CD8-positive, alpha-beta memory T cell (primary cell): ENCODE results near the gene TBC1D4. TPM values are rescaled to one million over a fixed set of nuclear protein-coding genes. Genes with fewer than 3 reads are reported as not detected.
A peak's percentile ranks its signal among the peaks of the same experiment; 100 is the strongest.

Experiments used
- CTCF ChIA-PET: fragments of 350-600 bp; sonication (Branson Sonifier 250); formaldehyde crosslinking; loops from one replicate; lab custom pipeline; 2021; ENCODE audit warnings: antibody characterized with exemption; lab: Charles Lee
- POLR2A ChIA-PET: fragments of 350-600 bp; sonication (Branson Sonifier 250); formaldehyde crosslinking; loops from one replicate; lab custom pipeline; 2021; ENCODE audit warnings: antibody characterized with exemption; lab: Charles Lee
- DNase-seq, 5 donors: peaks; one replicate each; pipeline versions ENCODE4 v3.0.0 to v3.0.0-alpha.2; 2020 to 2022; ENCODE audit warnings: mixed read lengths in 1 of 5
- H3K27ac ChIP-seq: one replicate; pipeline ENCODE4 v1.7.0; 2013; ENCODE audit warnings: low read depth, mild to moderate bottlenecking, low read length, moderate library complexity
- H3K27me3 ChIP-seq: 2 replicates; pipeline ENCODE4 v1.7.0; 2013; ENCODE audit warnings: low read length, mild to moderate bottlenecking; ENCODE audit not compliant: insufficient read depth, poor library complexity, severe bottlenecking
- H3K36me3 ChIP-seq: 2 replicates; pipeline ENCODE4 v1.7.0; 2013; ENCODE audit warnings: mild to moderate bottlenecking, low read length, moderate library complexity; ENCODE audit not compliant: insufficient read depth
- H3K4me1 ChIP-seq: 2 replicates; pipeline ENCODE4 v1.7.0; 2013; ENCODE audit warnings: mild to moderate bottlenecking, low read length, moderate library complexity; ENCODE audit not compliant: insufficient read depth
- H3K4me3 ChIP-seq: 2 replicates; pipeline ENCODE4 v1.7.0; 2013; ENCODE audit warnings: mild to moderate bottlenecking, low read length
- H3K9me3 ChIP-seq: 2 replicates; pipeline ENCODE4 v1.7.0; 2013; ENCODE audit warnings: mild to moderate bottlenecking, low read length
- H3K27ac Mint-ChIP-seq, 8 donors: one replicate each; pipeline ENCODE4 v1.8.0; 2020 to 2021; ENCODE audit warnings: mixed read lengths in 8 of 8, mild to moderate bottlenecking in 6 of 8, inconsistent platforms in 3 of 8, moderate library complexity in 3 of 8
- H3K27me3 Mint-ChIP-seq, 2 donors: one replicate each; pipeline ENCODE4 v1.8.0; 2020 to 2021; ENCODE audit warnings: mixed read lengths in 2 of 2, mild to moderate bottlenecking in 1 of 2, moderate library complexity in 1 of 2
- H3K36me3 Mint-ChIP-seq, 3 donors: one replicate each; pipeline ENCODE4 v1.8.0; 2020 to 2021; ENCODE audit warnings: mixed read lengths in 3 of 3, inconsistent platforms in 1 of 3, mild to moderate bottlenecking in 1 of 3
- H3K4me1 Mint-ChIP-seq, 3 donors: one replicate each; pipeline ENCODE4 v1.8.0; 2020 to 2021; ENCODE audit warnings: mixed read lengths in 3 of 3, inconsistent platforms in 1 of 3, mild to moderate bottlenecking in 1 of 3
- H3K4me3 Mint-ChIP-seq, 7 donors: one replicate each; pipeline ENCODE4 v1.8.0; 2020 to 2021; ENCODE audit warnings: mixed read lengths in 7 of 7, mild to moderate bottlenecking in 6 of 7, moderate library complexity in 4 of 7, inconsistent platforms in 2 of 7
- H3K9me3 Mint-ChIP-seq, 5 donors: one replicate each; pipeline ENCODE4 v1.8.0; 2020 to 2022; ENCODE audit warnings: mixed read lengths in 5 of 5, mild to moderate bottlenecking in 3 of 5, moderate library complexity in 2 of 5, inconsistent platforms in 1 of 5
- polyA plus RNA-seq: library from polyadenylated mRNA; unstranded; fragments of 300-500 nt; fragmentation: Illumina TruSeq; gene quantifications from one replicate; pipeline ENCODE4 v1.2.3, GENCODE V29; 2021
- total RNA-seq, 2 experiments: library from RNA; stranded (reverse); gene quantifications; one replicate each; pipeline ENCODE4 v1.2.3, GENCODE V29; 2021

TBC1D4 gene
- total and polyA plus RNA-seq, 3 experiments from 2014 or later, result 10.7 to 50.8 (median 45.7) TPM

DNA sequence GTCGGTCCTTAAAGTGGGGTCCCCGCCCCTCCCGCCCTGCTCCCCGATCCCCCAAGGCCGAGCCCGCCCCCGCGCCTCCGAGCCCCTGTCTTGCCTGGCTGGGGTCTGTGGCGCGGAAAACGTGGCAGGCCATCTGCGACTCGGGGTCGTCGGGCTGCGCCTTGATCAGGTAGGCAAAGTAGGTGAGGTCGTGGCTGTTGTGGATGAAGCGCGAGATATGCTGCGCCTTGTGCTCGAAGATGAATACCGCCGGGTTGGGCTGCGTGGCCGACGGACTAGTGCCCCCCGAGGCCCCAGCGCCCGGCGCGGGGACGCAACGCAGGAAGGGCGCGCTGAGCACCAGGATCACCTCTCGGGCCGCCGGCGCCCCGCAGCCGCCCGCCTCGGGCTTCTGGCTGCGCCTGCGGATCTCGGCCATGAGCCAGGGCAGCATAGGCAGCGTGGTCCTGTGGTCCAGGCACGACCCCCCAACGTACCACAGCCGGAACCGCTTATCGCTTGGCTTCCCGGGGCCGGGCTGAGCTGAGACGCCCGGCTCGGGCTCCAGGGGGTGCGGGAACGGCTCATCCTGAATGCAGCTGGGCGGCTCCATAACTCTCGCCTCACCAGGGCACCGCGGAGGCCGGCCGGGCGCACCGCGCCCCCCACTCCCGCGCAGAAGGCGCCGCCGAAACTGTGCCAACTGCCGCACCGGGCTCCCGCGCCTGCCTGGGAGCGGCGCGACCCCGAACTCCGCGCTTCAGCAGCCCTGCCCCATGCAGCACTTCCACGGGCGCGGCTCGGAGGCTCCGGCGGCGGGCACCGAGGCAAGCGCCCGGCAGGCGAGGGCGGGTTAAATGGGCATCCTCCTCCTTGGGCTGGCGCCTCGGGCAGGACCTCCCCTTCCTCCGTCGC, 546 bp downstream of the TBC1D4 start:
- peaks cover 5% of the 10 kb centered on the region for H3K4me1 ChIP-seq
- Mint-ChIP-seq H3K27ac (no peak overlapping the region), H3K36me3 (peaks cover 0 to 3% (median 0%) of the 10 kb centered on the region in 3 donors), H3K9me3 (no peaks in the 10 kb centered on the region), H3K4me3 (peak overlapping the region; percentile 13 to 93 (median 73)), H3K27me3 (peaks cover 58 to 80% of the 10 kb centered on the region in 2 donors), H3K4me1 (peaks cover 11 to 18% (median 18%) of the 10 kb centered on the region in 3 donors)
- peak overlapping the region; percentile 66 for H3K4me3 ChIP-seq
- ChIA-PET CTCF (interaction anchor here (0.9 to 1.6 kb wide), 4 partner anchors 7 to 62 kb away, joined by 3 read pairs; no protein-coding TSS in a partner anchor), POLR2A (no interaction called here)
- H3K36me3 ChIP-seq, result no peaks in the 10 kb centered on the region
- H3K9me3 ChIP-seq, result no peaks in the 10 kb centered on the region
- H3K27ac ChIP-seq, result no peak overlapping the region
- H3K27me3 ChIP-seq, result peaks cover 38% of the 10 kb centered on the region
- peak in 4 of 5 donors; percentile 2 to 46 (median 14) for DNase-seq

DNA sequence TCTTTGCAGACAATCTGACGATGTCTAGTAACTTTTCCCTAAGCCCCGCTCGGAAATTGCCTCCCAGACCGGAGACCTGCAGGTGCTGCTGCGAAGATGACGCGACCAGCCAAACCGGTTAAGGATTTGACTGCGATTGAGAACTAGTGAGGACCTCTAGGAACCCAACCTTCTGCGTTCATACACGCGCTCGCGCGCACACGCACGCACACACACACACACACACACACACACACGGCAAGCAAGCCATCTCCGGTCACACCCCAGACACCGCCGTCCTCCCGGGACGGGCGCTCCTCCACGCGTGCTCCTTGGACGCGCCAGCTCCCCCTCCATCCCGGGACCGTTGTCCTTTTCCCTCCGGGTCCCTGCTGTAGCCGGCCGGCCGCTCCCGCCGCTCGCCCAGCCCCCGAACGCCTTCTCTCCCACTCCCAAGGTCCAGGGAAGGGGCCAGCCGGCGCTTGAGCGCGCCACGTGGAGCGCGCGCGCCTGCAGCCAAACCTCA, 1.2 kb downstream of the TBC1D4 start:
- Histone ChIP-seq H3K9me3 (no peaks in the 10 kb centered on the region), H3K27me3 (peaks cover 34% of the 10 kb centered on the region), H3K4me1 (peaks cover 5% of the 10 kb centered on the region), H3K36me3 (no peaks in the 10 kb centered on the region), H3K4me3 (no peak overlapping the region), H3K27ac (no peak overlapping the region)
- peak overlapping the region in 1 of 8 donors; percentile 39 for H3K27ac Mint-ChIP-seq
- CTCF ChIA-PET, result interaction anchor here (1.6 kb wide), 1 partner anchor 18 kb away, joined by 3 read pairs; no protein-coding TSS in a partner anchor
- H3K4me3 Mint-ChIP-seq, result peak overlapping the region; percentile 57 to 86 (median 80)
- no peaks in the 10 kb centered on the region for H3K9me3 Mint-ChIP-seq
- POLR2A ChIA-PET, result no interaction called here
- H3K27me3 Mint-ChIP-seq, result peaks cover 52 to 73% of the 10 kb centered on the region in 2 donors
- peak in 2 of 5 donors; percentile 1 to 2 for DNase-seq
- H3K4me1 Mint-ChIP-seq, result peaks cover 11 to 18% (median 18%) of the 10 kb centered on the region in 3 donors
- peaks cover 0 to 3% (median 0%) of the 10 kb centered on the region in 3 donors for H3K36me3 Mint-ChIP-seq

DNA sequence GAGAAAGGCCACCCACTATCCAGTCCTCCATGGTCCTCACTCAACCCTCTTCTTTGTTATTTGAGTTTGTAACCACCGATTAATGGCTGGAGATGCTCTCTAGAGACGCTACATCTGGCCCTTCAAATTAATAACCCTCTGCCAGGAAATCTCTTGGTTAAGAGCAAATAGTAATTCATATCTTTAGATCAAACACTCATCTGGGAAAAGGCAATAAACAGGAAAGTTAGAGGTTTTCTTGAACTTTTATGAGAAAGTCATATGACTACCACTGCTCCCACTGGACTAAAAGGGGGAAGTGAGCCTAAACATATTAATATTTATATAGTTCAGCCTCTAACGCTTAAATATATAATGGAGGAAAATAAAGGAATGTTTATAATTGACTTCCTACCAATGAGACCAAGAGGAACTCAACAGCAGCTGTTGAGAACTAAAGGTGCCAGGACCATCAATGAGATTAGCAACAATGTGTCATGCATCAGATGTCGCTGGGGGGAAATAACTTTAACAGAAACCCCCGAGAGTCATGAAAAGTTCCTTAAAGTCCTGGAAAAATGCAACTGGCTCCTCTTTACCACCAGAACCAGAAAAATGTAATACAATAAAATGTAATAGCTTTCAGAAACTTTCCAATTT, 2.7 kb downstream of the TBC1D4 start:
- H3K36me3 Mint-ChIP-seq, result peaks cover 0 to 3% (median 0%) of the 10 kb centered on the region in 3 donors
- Histone ChIP-seq H3K9me3 (no peaks in the 10 kb centered on the region), H3K4me1 (peaks cover 5% of the 10 kb centered on the region), H3K4me3 (no peak overlapping the region), H3K27me3 (peaks cover 29% of the 10 kb centered on the region), H3K27ac (no peak overlapping the region), H3K36me3 (no peaks in the 10 kb centered on the region)
- no peak overlapping the region for H3K27ac Mint-ChIP-seq
- peak overlapping the region in 1 of 7 donors; percentile 30 for H3K4me3 Mint-ChIP-seq
- H3K9me3 Mint-ChIP-seq, result no peaks in the 10 kb centered on the region
- peaks cover 41 to 61% of the 10 kb centered on the region in 2 donors for H3K27me3 Mint-ChIP-seq
- peaks cover 11 to 18% (median 18%) of the 10 kb centered on the region in 3 donors for H3K4me1 Mint-ChIP-seq
- CTCF ChIA-PET, result no interaction called here
- no peak for DNase-seq
- POLR2A ChIA-PET, result no interaction called here

DNA sequence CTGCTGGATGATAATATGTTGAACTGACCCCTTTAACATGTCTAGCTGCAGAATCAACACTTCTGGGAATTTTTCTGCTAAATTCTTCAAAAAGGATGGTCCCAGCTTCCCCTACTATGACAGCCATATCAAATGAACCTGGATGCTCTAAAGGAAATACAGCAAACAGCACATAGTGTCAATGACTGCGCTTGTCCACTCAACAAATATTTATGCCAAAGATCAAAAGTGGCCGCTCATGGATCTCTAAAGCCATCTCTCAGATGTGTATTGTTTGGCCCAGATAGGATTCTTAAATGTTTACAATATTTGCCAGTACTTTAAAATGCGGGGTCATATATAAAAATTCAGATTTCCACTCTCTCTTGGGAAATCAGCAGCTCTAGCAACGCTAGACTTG, 3.3 kb downstream of the TBC1D4 start:
- Histone ChIP-seq H3K9me3 (no peaks in the 10 kb centered on the region), H3K27me3 (peaks cover 29% of the 10 kb centered on the region), H3K4me3 (no peak overlapping the region), H3K4me1 (peaks cover 5% of the 10 kb centered on the region), H3K27ac (no peak overlapping the region), H3K36me3 (no peaks in the 10 kb centered on the region)
- peaks cover 0 to 3% (median 0%) of the 10 kb centered on the region in 3 donors for H3K36me3 Mint-ChIP-seq
- H3K4me3 Mint-ChIP-seq, result no peak overlapping the region
- H3K27ac Mint-ChIP-seq, result no peak overlapping the region
- H3K9me3 Mint-ChIP-seq, result no peaks in the 10 kb centered on the region
- peaks cover 36 to 57% of the 10 kb centered on the region in 2 donors for H3K27me3 Mint-ChIP-seq
- no peak for DNase-seq
- H3K4me1 Mint-ChIP-seq, result peaks cover 11 to 18% (median 18%) of the 10 kb centered on the region in 3 donors
- ChIA-PET POLR2A (no interaction called here), CTCF (no interaction called here)

DNA sequence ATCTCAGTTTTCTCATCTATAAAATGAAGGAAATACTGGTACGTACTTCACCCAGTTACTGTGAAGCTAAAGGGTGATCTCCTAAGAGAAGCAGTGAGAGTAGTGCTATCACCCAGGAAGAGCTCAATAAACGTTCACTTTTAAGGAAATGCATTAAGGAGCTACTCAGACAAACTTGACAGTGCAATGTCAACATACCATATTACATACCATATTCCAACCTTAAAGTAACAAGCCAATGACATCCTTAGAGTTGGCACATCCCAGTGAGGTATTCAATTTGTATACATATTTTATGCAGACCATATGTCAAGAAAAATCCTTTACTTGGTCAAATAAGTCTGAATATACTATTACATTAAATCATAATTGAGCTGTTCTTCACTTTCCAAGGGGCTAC, 7.0 kb downstream of the TBC1D4 start:
- CTCF ChIA-PET, result no interaction called here
- H3K36me3 ChIP-seq, result no peaks in the 10 kb centered on the region
- Mint-ChIP-seq H3K27ac (no peak overlapping the region), H3K27me3 (peaks cover 18 to 36% of the 10 kb centered on the region in 2 donors), H3K4me3 (no peak overlapping the region), H3K9me3 (no peaks in the 10 kb centered on the region), H3K36me3 (no peaks in the 10 kb centered on the region), H3K4me1 (peaks cover 0 to under 1% (median 0%) of the 10 kb centered on the region in 3 donors)
- peaks cover 15% of the 10 kb centered on the region for H3K27me3 ChIP-seq
- H3K4me1 ChIP-seq, result no peaks in the 10 kb centered on the region
- POLR2A ChIA-PET, result no interaction called here
- no peak overlapping the region for H3K27ac ChIP-seq
- no peak for DNase-seq
- H3K4me3 ChIP-seq, result no peak overlapping the region
- H3K9me3 ChIP-seq, result no peaks in the 10 kb centered on the region

DNA sequence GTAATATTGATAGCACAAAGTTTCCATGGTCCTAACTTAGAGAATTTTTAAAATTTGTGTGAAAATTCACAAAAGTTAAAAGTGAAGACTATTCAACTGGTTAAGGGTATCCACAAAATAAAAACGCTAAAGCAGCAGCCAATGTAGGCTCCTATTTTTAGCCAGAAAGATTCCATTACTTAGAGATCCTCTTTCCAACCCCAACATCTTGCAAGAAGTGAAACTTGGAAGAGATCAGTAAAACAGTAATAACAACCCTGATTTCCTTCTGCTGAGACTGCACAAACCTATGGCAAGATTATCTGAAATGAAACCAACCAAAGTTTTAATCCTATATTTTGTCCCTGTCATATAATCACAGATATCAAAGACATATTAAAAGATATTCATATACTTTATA, 8.5 kb downstream of the TBC1D4 start:
- Mint-ChIP-seq H3K9me3 (no peaks in the 10 kb centered on the region), H3K27me3 (peaks cover 8 to 30% of the 10 kb centered on the region in 2 donors), H3K36me3 (no peaks in the 10 kb centered on the region), H3K4me1 (no peaks in the 10 kb centered on the region), H3K4me3 (no peak overlapping the region), H3K27ac (no peak overlapping the region)
- ChIA-PET POLR2A (no interaction called here), CTCF (interaction anchor here (1.4 kb wide), 1 partner anchor 9 kb away, joined by 3 read pairs; the partner anchor contains the start of gene TBC1D4)
- peaks cover 3% of the 10 kb centered on the region for H3K27me3 ChIP-seq
- no peaks in the 10 kb centered on the region for H3K36me3 ChIP-seq
- H3K27ac ChIP-seq, result no peak overlapping the region
- H3K4me3 ChIP-seq, result no peak overlapping the region
- no peaks in the 10 kb centered on the region for H3K9me3 ChIP-seq
- no peaks in the 10 kb centered on the region for H3K4me1 ChIP-seq
- DNase-seq, result no peak

DNA sequence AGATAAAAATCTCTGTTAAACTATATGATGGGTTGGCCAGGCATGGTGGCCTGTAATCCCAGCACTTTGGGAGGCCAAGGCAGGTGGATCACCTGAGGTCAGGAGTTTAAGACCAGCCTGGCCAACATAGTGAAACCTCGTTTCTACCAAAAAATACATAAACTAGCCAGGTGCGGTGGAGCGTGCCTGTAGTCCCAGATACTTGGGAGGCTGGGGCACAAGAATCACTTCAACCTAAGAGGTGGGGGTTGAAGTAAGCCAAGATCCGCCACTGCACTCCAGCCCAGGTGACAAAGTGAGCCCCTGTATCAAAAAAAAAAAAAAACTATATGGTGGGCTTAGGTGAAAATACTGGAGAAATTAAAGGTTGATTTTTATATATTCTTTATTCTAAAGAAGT, 11.3 kb downstream of the TBC1D4 start:
- CTCF ChIA-PET, result no interaction called here
- H3K27me3 Mint-ChIP-seq, result peaks cover 1 to 23% of the 10 kb centered on the region in 2 donors

More for the DNA sequence above, 11.3 kb downstream of the TBC1D4 start:
- H3K36me3 ChIP-seq, result no peaks in the 10 kb centered on the region
- H3K9me3 Mint-ChIP-seq, result no peaks in the 10 kb centered on the region
- no peak overlapping the region for H3K4me3 Mint-ChIP-seq
- no peak for DNase-seq
- no peaks in the 10 kb centered on the region for H3K4me1 ChIP-seq
- H3K27me3 ChIP-seq, result no peaks in the 10 kb centered on the region
- no peak overlapping the region for H3K27ac Mint-ChIP-seq
- no peaks in the 10 kb centered on the region for H3K4me1 Mint-ChIP-seq
- no peak overlapping the region for H3K27ac ChIP-seq
- no peaks in the 10 kb centered on the region for H3K36me3 Mint-ChIP-seq
- POLR2A ChIA-PET, result no interaction called here
- no peaks in the 10 kb centered on the region for H3K9me3 ChIP-seq
- no peak overlapping the region for H3K4me3 ChIP-seq
